ENCODE results near the gene ALPK1.

Gene ALPK1

DNA sequence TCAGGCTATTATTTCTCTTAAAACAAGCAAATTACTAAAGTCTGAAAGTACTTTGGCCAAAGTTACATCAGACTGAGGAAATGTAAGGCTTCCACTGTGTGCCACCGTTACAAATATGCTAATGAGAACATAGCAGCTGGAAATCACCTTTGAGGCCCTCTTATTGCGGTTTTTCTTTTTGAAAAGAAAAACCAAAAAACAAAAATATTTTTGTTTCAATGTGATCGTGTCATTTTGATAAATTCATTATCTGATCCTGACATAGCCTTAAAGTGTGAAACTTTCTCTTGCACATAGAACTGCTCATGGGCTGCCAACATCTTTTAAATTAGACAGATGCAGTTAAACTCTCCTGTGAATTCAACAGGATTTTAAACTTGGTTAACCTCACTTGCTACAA, 8.7 kb upstream of the ALPK1 start:
- H3K4me1 ChIP-seq (ENCODE audit: low read length), result peaks cover 20% of the 10 kb centered on the region
- H2AFZ ChIP-seq (ENCODE audit: low read length), result peak overlapping the region; percentile 18; the same call in 1 of the 2 replicates
- no peaks in the 10 kb centered on the region for H3K27me3 ChIP-seq (replicated peaks; ENCODE audit: insufficient read depth, low read length)
- peak overlapping the region; percentile 24; the same call in 1 of the 2 replicates for H3K4me3 ChIP-seq (ENCODE audit: low read length)
- peak overlapping the region; percentile 66 for H3K4me2 ChIP-seq (ENCODE audit: low read depth, low read length)
- H3K36me3 ChIP-seq (replicated peaks; ENCODE audit: insufficient read depth, low read length), result no peaks in the 10 kb centered on the region
- H3F3A ChIP-seq (ENCODE audit: insufficient read depth, low read length), result peaks cover 30% of the 10 kb centered on the region
- H3K79me2 ChIP-seq (ENCODE audit: low read length), result peaks cover 33% of the 10 kb centered on the region
- no peaks in the 10 kb centered on the region for H3K9me3 ChIP-seq (replicated peaks; ENCODE audit: insufficient read depth, low read length)
- no peaks in the 10 kb centered on the region; the same call in 1 of the 2 replicates for H4K20me1 ChIP-seq (ENCODE audit: insufficient read depth, low read length)
- TF ChIP-seq EZH2 (optimal IDR thresholded peaks at IDR 0.05; ENCODE audit: low read depth, low read length), result no peak
- TF ChIP-seq, protein P1, sequence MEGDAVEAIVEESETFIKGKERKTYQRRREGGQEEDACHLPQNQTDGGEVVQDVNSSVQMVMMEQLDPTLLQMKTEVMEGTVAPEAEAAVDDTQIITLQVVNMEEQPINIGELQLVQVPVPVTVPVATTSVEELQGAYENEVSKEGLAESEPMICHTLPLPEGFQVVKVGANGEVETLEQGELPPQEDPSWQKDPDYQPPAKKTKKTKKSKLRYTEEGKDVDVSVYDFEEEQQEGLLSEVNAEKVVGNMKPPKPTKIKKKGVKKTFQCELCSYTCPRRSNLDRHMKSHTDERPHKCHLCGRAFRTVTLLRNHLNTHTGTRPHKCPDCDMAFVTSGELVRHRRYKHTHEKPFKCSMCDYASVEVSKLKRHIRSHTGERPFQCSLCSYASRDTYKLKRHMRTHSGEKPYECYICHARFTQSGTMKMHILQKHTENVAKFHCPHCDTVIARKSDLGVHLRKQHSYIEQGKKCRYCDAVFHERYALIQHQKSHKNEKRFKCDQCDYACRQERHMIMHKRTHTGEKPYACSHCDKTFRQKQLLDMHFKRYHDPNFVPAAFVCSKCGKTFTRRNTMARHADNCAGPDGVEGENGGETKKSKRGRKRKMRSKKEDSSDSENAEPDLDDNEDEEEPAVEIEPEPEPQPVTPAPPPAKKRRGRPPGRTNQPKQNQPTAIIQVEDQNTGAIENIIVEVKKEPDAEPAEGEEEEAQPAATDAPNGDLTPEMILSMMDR (IDR thresholded peaks at IDR 0.05; ENCODE audit: low read length), result no peak
- TF ChIP-seq EZH2phosphoT487 (IDR thresholded peaks at IDR 0.05; ENCODE audit: low read length), result no peak
- H3K27ac ChIP-seq (ENCODE audit: low read length), result peak overlapping the region; percentile 64; the same call in 1 of the 2 replicates
- H3K9ac ChIP-seq (ENCODE audit: low read length), result peak overlapping the region; percentile 35; the same call in 1 of the 2 replicates
- no peaks in the 10 kb centered on the region for H3K9me2 ChIP-seq (replicated peaks; ENCODE audit: insufficient read depth, low read length)
- peak; percentile 74 for DNase-seq

DNA sequence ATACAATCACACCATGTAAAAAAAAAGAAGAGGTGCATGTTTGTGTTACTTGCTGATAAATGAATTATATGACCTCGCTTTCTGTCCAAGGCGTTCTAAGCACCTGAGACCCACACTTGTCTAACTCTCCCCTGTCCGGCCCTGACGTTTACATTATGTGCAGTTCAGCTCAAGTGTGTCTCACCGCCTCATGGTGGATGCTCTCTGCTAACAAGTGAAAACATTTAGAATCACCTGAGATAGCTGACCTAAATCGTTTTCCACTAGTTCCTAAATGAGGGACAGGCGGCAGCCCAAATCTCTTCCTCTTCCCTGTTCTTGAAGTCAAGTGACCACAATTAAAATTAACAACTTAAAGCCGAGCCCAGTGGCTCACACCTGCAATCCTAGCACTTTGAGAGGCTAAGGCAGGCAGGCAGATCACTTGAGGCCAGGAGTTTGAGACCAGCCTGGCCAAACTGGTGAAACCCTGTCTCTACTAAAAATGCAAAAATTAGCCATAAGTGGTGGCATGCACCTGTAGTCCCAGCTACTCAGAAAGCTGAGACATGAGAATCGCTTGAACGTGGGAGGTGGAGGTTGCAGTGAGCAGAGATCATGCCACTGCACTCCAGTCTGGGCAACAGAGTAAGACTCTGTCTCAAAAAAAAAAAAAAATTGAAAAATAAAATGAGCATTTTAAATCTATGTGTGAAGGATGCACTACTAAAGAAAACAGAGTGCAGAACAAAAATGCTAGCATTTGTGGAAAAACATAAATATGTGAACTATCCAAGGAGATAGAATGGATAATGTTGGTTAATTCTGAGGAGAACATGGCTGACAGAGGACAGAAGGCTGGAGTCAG, 7.5 kb upstream of the ALPK1 start:
- Histone ChIP-seq H3K27ac (ENCODE audit: low read length) (no peak overlapping the region), H4K20me1 (ENCODE audit: insufficient read depth, low read length) (no peaks in the 10 kb centered on the region), H3K9me3 (replicated peaks; ENCODE audit: insufficient read depth, low read length) (no peaks in the 10 kb centered on the region), H3K79me2 (ENCODE audit: low read length) (peaks cover 21% of the 10 kb centered on the region), H3K36me3 (replicated peaks; ENCODE audit: insufficient read depth, low read length) (no peaks in the 10 kb centered on the region), H2AFZ (ENCODE audit: low read length) (no peak overlapping the region), H3K4me3 (ENCODE audit: low read length) (no peak overlapping the region), H3K9me2 (replicated peaks; ENCODE audit: insufficient read depth, low read length) (no peaks in the 10 kb centered on the region), H3K27me3 (replicated peaks; ENCODE audit: insufficient read depth, low read length) (no peaks in the 10 kb centered on the region), H3F3A (ENCODE audit: insufficient read depth, low read length) (peaks cover 22% of the 10 kb centered on the region), H3K4me2 (ENCODE audit: low read depth, low read length) (no peak overlapping the region), H3K9ac (ENCODE audit: low read length) (no peak overlapping the region), H3K4me1 (ENCODE audit: low read length) (peaks cover 20% of the 10 kb centered on the region)
- TF ChIP-seq, protein P1 (IDR thresholded peaks at IDR 0.05; ENCODE audit: low read length), result no peak
- TF ChIP-seq EZH2phosphoT487 (IDR thresholded peaks at IDR 0.05; ENCODE audit: low read length), result no peak
- DNase-seq, result no peak

DNA sequence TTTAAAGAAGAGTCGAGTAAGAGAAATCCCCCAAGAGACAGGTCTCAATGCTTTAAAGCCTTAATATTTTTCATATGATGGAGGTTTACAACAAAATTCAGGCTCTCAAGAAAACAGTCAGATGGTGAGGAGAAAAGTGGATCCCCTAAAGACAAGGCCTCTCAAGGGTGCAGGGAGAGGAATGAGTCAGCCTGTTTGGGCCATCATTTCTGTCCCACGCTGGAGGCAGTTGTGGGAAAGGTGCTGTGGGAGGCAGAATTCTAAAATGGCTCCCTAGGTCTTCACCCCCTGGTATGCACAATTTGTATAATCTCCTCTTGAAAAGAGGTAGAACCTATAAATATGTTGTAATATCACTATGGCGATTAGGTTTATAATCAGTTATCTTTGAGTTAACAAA, 6.8 kb upstream of the ALPK1 start:
- Histone ChIP-seq H3K9me2 (replicated peaks; ENCODE audit: insufficient read depth, low read length) (no peaks in the 10 kb centered on the region), H3K27ac (ENCODE audit: low read length) (no peak overlapping the region), H3K4me1 (ENCODE audit: low read length) (peaks cover 20% of the 10 kb centered on the region), H2AFZ (ENCODE audit: low read length) (no peak overlapping the region), H4K20me1 (ENCODE audit: insufficient read depth, low read length) (no peaks in the 10 kb centered on the region), H3K79me2 (ENCODE audit: low read length) (peaks cover 14% of the 10 kb centered on the region), H3F3A (ENCODE audit: insufficient read depth, low read length) (peaks cover 18% of the 10 kb centered on the region), H3K27me3 (replicated peaks; ENCODE audit: insufficient read depth, low read length) (no peaks in the 10 kb centered on the region), H3K36me3 (replicated peaks; ENCODE audit: insufficient read depth, low read length) (no peaks in the 10 kb centered on the region), H3K9ac (ENCODE audit: low read length) (no peak overlapping the region), H3K4me2 (ENCODE audit: low read depth, low read length) (no peak overlapping the region), H3K4me3 (ENCODE audit: low read length) (no peak overlapping the region), H3K9me3 (replicated peaks; ENCODE audit: insufficient read depth, low read length) (no peaks in the 10 kb centered on the region)
- DNase-seq, result no peak
- TF ChIP-seq, protein P1 (IDR thresholded peaks at IDR 0.05; ENCODE audit: low read length), result no peak
- TF ChIP-seq EZH2phosphoT487 (IDR thresholded peaks at IDR 0.05; ENCODE audit: low read length) (no peak), EZH2 (optimal IDR thresholded peaks at IDR 0.05; ENCODE audit: low read depth, low read length) (no peak)
